ENCODE data around the gene SERPIND1.

DNA sequence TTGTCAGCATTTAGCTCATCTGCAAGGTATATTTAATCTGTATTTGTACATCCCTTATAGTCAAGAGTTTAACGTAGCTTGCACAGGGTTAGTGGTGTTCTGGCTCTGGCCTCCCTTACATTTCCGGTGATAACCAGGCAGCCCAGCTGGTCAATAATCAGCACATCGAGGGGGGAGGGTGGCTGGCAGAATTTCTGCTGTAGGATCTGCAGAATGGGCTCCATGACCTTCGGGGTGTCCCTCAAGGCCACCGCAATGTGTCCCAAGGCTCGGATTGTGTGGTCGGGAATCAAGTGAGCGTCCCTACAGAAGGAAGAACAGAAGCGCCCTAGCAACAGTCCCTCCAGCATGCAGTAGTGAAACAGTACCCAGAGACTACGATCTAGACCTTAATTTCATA lies 25.1 kb downstream of the SERPIND1 start:
- TF ChIP-seq, protein P1, sequence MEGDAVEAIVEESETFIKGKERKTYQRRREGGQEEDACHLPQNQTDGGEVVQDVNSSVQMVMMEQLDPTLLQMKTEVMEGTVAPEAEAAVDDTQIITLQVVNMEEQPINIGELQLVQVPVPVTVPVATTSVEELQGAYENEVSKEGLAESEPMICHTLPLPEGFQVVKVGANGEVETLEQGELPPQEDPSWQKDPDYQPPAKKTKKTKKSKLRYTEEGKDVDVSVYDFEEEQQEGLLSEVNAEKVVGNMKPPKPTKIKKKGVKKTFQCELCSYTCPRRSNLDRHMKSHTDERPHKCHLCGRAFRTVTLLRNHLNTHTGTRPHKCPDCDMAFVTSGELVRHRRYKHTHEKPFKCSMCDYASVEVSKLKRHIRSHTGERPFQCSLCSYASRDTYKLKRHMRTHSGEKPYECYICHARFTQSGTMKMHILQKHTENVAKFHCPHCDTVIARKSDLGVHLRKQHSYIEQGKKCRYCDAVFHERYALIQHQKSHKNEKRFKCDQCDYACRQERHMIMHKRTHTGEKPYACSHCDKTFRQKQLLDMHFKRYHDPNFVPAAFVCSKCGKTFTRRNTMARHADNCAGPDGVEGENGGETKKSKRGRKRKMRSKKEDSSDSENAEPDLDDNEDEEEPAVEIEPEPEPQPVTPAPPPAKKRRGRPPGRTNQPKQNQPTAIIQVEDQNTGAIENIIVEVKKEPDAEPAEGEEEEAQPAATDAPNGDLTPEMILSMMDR (IDR thresholded peaks at IDR 0.05; ENCODE audit: low read length) = no peak
- TF ChIP-seq EZH2 (optimal IDR thresholded peaks at IDR 0.05; ENCODE audit: low read depth, low read length) = no peak
